ENCODE results near the gene ADAMTS17. TPM values are rescaled to one million over a fixed set of nuclear protein-coding genes. Genes with fewer than 3 reads are reported as not detected.

ADAMTS17 gene
- polyA plus RNA-seq, 3 donors: 2.2 to 3.1 (median 2.5) TPM

DNA sequence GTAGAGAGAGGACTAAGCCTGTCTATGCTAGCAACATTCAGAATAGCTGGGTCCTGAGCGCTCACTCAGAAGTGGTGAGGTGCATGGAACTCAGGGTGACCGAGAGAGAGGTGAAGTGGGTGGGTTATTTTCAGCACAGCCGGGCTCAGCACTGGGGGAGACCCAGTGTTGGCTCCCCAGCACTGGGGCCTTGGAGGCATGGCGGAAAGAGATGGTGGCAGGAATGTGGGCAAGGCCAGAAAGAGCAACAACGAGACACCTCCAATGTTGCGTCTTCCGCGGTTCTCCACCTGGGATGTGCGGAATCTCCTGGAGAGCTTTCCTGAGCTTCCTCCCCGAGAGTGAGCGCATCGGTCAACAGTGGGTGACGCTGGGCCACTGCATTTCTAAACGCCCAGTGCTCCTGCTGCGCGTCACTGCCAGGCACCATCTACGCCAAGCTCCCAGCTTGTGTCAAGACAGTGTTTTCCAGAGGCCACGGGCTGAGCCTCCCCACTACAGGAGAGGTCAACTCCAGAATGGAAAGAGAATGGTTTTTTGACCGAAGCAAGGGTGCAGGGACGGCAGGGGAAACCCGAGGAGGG is 148.4 kb downstream of the ADAMTS17 start:
- DNase-seq (ENCODE audit: extremely low read depth in 1 of 11, low read depth in 9 of 11, low spot score in 4 of 11): no peak

DNA sequence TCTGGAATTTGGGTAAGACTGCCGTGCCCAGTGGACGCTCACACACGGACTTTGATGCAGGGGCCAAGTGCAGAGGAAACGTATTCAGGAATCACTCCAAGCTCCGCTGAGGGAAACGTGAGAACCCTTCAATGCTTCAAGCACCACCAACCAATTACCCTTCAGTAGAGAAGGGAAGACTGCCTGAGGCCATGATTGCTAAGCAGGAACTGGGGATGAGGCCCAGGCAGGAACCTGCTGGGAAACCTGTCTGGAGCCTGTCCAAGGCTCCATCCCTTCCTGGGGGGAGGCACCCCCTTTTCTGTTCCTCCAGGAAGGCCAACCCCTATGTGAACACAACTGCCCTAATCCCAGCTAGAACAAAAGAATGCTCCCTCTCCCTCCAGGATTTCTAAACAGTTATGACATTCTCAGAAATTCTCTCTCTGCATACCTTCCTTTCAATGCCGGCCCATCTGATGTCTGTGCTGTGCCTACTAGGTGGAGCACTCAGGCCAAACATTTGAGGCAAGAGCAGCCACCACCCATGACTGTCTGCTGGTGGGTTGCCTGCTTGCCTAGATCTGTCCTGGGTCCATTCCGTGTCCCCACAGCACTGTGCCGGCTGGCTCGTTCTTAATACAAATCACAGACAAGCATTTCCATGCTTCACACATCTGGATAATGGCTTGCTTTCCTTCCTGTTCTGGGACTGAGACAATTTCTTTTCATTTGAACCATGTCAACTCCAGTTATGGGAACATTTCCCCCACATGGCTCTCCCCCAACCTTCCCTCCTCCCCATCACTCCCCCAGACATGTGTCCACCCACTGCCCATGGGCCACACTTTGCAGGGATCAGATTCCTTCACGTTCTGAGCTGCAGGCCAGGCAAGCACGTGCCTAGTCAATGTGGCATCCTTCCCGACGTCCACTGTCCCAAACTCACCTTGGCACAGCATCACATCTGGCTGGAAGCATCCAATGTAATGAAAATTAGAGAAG is 149.4 kb downstream of the ADAMTS17 start:
- DNase-seq (ENCODE audit: extremely low read depth in 1 of 11, low read depth in 9 of 11, low spot score in 4 of 11): no peak

DNA sequence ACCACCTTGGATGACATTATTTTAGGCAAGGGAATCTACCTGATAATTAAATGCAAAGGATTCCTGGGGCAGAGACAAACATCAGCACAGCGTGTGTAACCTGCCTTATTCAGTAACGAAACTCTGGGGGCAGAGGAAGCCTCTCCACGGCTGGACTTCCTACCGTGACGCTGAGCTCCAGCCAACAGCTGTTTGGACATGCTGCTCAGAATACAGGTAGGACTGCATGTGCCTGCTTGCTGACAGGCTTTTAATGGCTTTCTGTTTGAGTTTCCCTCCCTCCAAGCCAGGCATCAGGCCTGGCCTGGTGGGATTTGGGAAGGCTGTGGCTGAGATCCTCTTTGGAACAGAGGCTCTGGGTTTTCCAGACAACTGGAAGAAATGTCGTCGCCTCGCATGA is 150.6 kb downstream of the ADAMTS17 start:
- no peak for DNase-seq (ENCODE audit: extremely low read depth in 1 of 11, low read depth in 9 of 11, low spot score in 4 of 11)

DNA sequence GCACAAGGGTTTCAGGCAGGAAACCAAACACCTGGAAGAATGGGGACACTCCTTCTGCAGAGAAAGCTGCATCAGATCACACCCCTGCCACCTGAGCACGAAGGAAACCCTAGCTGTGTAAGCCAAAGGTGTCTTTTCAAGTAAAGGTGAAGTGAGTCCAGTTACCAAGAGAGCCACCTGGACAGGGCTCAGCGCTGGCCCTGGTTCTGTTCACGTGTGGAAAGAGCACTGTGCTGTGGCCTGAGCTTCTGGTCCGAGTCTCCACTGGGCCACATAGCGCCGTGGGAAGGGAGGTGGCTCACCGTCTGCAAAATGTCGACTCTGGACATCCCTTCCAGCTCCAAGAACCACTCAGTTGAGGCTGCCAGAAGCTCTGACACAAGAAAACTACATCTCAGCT is 151.1 kb downstream of the ADAMTS17 start:
- DNase-seq (ENCODE audit: extremely low read depth in 1 of 11, low read depth in 9 of 11, low spot score in 4 of 11): no peak

DNA sequence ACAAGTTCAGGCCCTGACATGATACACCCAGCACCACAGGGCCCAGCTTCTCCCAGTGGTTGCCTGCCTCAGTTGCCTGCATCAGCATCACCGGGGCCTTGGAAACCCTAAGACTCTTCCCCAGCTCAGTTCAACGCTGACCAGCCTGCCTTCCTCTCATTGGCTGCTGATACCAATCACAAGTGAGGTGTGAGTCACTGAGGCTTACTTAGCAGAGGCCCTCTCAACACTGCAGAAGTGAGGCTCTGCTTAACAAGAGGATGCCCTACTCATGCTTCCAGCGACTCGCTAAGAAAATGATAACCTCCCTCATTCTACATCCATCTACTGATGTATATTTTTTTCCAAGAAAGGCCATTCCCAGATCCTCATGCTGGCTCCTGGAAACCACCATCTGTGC is 151.9 kb downstream of the ADAMTS17 start:
- DNase-seq (ENCODE audit: extremely low read depth in 1 of 11, low read depth in 9 of 11, low spot score in 4 of 11): no peak

DNA sequence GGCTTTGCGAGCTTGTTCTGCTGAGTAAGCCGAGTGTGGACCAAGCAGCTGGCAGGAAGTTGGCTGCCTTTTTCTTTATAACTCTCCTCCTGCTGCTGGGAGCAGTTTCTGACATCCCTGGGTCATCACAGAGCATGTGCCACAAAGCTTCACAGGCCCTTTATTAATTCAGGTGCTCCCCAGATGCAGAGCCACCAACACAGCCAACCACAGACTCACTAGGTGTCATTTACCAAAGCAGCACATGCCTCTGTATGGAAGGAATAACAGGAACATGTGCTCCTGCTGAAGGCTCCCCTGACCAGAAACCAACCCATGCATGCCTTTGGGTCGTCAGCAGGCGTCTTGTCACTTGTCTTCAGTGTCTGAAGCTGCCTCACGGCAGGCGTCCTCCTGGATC is 152.5 kb downstream of the ADAMTS17 start:
- DNase-seq (ENCODE audit: extremely low read depth in 1 of 11, low read depth in 9 of 11, low spot score in 4 of 11): no peak

DNA sequence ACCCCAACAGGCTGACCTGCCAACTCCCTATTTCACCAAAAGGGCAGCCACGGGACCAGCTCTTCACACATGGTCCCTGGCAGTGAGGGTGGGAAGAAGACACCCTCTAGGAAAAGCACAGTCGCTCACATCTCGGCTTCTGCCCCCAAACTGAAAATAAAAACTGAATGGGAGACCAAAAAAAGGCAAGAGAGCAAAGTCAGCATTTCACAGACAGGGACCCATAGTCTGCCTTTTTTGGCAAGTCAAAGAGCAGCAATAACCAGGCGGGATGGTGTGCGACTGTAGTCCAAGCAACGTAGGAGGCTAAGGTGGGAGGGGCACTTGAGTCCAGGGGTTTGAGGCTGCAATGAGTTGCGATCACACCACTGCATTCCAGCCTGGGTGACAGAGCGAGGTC is 154.1 kb downstream of the ADAMTS17 start:
- DNase-seq (ENCODE audit: extremely low read depth in 1 of 11, low read depth in 9 of 11, low spot score in 4 of 11): no peak

DNA sequence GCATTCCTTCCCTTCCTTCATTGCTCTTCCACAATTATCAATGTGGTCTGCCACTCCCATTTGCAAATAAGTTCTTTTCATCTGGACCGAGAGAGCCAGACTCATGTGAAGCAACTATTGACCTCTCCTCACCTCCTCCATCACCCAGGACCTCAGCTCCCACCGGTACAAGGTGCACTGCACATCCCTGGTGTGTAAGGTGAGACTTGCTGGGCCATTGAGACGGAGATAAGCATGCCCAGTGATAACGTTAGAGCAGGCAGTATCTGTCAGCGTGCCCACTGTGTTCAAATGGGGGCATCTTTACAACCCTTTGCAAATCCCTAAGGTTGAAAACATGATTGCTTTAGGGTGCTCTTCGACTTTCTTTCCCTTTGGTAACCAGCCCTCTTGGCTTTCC is 154.8 kb downstream of the ADAMTS17 start:
- DNase-seq (ENCODE audit: extremely low read depth in 1 of 11, low read depth in 9 of 11, low spot score in 4 of 11): no peak

DNA sequence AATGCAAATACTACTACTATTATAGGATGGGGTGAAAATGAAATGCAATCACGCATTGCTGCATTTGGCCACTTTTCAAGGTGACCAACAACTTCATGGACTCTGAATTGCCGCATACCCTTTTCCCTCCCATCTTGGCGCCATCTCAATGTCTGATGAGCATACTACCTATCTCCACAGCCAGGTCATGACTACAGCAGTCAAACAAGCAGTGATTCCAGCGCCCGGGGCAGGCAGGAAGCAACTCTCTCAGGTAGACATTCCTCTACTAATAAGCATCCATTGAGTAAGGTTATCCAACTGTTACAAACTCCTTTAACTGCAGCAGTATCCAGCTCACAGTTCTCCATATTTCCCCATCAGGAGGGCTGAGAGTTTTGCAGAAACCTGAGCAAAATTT is 155.4 kb downstream of the ADAMTS17 start:
- no peak for DNase-seq (ENCODE audit: extremely low read depth in 1 of 11, low read depth in 9 of 11, low spot score in 4 of 11)

DNA sequence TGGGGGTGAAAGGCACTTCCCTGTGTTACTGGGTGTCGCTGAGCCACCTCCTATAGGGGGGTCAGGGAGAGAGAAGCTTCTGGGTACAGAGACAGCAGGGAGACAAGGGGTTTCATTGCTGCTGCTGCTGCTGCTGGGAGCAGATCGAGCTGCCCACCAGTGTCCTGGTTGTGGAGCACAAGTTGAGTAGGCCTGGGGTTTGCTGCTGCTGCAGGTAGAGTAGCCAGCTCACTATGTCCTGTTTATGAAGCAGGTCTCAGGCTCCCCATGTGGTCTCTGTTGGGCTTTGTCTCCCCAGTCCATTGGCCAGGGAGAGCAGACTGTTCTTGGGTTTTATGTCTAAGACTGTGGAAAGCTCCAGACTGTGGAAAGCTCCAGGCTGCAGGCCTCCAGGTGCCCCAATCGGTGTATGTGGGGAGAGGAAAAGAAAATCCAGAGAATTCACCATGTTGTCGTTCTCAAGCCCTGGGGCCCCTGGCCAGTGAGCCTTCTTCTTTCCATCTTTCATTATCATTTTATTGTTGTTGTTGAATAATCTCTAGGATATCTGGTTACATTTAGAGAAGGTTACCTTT is 157.8 kb downstream of the ADAMTS17 start:
- DNase-seq (ENCODE audit: extremely low read depth in 1 of 11, low read depth in 9 of 11, low spot score in 4 of 11): no peak

DNA sequence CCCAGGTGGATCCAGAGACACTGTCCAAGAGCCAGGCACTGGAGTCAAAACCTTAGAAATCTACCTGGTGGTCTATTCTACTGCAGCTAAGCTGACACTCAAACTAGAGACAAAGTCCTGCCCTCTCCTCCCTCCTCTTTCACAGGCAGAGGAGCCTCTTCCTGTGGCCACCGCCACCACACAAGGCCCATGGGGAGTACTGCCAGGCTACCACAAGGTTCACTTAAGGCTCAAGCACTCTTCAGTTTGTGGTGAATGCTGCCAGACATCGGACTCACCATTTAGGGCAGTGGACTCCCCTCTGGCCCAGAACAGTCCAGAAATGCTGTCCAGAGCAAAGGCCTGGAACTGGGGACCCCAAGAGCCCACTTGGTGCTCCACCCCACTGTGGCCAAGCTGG is 160.9 kb downstream of the ADAMTS17 start:
- no peak for DNase-seq (ENCODE audit: extremely low read depth in 1 of 11, low read depth in 9 of 11, low spot score in 4 of 11)

DNA sequence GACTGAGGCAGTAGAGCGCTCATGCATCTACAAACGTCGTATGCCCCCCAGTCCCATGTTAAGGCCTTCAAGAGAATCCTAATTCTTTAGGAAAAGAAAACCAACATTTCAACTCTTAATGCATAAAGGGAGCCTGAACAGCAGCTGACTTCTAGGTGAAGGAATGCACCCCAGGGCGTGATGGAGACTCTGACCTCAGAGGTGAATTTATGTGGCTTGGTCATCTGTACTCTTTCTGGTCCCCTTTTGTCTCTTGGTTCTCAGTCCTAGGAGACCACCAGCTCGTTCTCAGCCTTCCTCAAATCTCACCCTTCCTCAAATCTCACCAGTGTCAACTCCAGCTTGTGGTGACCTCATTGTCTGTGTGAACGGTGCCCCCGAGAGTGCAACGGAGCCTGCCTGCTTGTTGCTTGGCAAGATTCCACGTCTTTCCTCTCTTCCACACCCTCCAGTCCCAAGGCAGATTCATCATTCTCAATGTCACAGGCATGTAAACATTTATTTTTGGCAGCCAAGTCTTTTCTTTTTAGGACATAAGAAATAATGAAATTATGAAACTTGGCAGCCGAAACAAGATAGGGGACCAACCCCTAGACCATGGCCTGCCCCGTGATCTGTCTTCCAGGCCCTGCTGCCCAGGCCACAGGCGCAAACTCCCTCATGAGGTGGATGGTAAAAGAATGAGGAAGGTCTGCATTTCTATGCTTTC is 166.2 kb downstream of the ADAMTS17 start:
- DNase-seq (ENCODE audit: extremely low read depth in 1 of 11, low read depth in 9 of 11, low spot score in 4 of 11): no peak

DNA sequence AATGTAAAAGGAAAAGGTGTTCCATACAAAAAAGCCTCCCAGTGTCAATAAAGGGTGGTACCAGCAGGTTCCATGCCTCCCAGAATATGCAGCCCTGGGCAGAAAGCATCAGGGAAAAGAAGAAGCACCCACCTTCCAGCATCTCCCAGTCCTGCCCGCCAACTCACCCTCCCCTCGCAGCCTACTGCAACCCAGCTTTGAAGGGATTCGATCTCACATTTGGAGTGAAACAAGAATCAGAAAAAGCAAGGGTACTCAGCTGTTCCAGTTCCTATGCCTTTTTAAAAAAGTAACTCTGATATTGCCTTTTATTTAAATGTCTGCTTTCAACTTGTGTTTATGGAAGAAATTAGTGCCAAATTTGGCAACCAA is 166.9 kb downstream of the ADAMTS17 start:
- DNase-seq (ENCODE audit: extremely low read depth in 1 of 11, low read depth in 9 of 11, low spot score in 4 of 11): no peak

DNA sequence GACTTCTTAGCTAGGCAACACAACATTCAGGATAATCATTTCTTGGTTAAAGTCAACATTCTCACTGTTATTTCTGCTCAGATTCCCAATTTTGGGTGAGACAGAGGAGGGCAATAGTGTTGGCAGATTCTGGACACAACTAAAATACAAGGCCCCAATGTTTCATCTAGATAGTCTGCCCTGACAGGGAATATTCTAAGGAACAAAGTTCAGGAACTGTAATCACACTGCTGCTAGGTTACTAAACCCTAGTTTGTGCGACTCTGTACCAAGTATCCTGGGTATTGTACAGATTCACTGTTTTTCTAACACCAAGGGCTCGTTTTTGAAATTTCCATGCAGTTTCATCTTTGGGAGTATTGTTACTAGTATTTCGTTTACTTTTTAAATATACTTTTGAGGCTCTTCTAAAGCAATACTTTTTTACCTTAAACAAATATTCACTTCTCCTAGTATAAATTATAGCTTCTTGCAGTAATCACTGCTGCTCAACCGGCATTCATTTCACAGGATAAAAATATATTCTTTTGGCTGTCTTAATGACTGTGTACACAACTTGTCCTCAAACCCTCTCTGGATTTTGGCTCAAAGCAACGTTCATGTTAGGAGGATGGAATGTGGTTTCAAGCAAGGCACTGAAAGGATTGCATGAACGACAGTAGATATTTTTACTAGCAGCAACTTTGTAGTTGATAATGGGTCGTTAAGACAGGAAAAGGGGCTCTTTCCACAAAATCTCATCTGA is 167.4 kb downstream of the ADAMTS17 start:
- no peak for DNase-seq (ENCODE audit: extremely low read depth in 1 of 11, low read depth in 9 of 11, low spot score in 4 of 11)

DNA sequence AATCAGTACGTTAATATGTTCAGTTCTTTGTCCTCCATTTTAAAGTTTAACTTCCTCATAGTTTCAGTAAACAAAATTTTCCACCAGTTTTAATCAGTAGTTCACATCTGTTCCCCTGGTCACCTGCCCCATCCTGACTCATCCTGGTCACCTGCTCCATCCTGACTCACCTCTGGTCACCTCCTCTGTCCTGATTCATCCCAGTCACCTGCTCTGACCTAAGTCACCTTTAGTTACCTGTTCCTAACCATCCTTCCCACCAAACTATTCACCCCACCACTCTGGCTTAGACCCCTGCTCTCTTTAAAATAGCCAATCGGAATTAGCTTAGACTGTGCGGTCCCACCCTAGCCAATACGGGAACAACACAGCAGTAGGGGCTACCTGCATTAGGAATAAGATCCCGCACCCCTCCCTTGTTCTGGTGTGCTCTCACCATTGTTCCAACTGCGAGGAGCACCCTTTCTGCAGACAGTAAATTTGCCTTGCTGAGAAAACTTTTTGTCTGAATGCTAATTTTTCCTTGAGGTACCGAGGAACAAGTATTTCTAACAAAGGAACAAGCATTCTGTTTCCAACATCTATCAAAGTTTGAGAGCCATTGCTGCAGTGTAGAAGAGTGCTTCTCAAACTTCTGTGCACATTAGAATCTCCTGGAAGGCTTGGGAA is 169.3 kb downstream of the ADAMTS17 start:
- DNase-seq (ENCODE audit: extremely low read depth in 1 of 11, low read depth in 9 of 11, low spot score in 4 of 11): no peak

DNA sequence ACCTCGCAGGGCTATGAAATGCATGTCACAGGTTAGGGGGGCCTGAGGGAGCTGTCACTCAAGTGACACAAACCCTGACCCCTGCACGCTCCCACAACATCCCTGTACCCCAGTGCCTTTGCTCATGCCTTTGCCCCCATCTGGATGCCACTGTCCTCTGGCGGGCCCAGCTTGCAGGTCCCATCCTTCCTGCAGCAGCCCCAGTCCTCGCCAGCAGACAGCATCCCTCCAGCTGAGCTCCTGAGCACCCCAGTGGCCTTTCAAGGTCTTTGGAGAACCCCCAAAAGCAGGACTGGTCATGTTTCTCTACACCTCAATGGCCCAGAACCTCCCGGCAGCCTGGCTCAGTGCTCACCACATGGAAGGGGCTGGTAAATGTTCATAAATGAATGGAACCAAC is 170.4 kb downstream of the ADAMTS17 start:
- no peak for DNase-seq (ENCODE audit: extremely low read depth in 1 of 11, low read depth in 9 of 11, low spot score in 4 of 11)

DNA sequence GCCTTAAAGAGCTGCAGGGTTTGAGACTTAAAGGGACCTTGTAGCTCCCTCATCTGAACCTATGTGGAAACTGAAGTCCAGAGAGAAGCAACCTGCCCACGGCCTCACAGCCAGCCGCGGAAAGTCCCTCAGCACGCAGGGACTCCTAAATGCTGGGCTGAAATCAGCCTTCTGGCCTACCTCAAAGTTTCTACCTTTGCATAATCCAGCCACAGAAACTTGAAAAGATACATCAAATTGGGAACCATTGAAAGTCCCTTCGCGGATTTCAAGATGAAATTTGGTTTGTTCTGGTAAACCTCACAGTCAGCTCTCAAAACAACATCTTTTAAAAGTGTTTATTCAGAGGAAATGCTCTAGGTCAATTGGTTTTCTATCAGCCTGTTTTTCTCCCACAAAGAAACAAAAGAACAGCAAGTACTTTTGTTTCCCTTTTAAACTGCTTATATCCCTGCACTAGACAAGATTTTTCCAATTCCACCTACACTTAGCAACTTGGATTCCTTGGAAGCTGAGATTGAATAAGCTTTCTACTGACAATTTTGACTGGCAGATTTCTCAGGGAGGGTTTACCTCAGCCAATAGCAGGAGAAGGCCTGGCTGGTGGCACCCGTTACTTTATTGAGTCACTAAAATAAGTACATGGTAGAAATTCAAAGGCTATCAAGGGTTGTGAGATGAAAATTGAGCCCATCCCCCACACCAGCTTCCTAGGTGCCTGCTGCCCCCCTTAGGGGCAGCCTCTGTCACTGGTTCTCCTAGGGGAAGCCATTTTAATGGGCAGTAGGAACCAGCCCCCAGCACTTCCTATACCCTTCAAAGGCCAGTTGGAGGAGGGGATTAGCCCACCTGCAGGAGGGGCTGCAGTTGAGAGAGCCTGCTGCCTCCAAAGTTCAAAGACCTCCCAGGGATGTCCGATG is 171.2 kb downstream of the ADAMTS17 start:
- no peak for DNase-seq (ENCODE audit: extremely low read depth in 1 of 11, low read depth in 9 of 11, low spot score in 4 of 11)
